KBM-7 (cell line): ENCODE measurements around the gene ADIPOR2.

ENCODE experiments used
- DNase-seq: peaks from one replicate; pipeline ENCODE4 v3.0.0-alpha.2; 2015
- in situ Hi-C: fragments of 300-500 bp; cut with MboI; formaldehyde crosslinking; loops from 2 replicates; pipeline ENCODE4 v1.14.3; 2020; ENCODE audit warnings: low sequenced_read_pairs, low pct_unique_long_range_greater_than_20kb, mixed read lengths

ADIPOR2 gene

DNA sequence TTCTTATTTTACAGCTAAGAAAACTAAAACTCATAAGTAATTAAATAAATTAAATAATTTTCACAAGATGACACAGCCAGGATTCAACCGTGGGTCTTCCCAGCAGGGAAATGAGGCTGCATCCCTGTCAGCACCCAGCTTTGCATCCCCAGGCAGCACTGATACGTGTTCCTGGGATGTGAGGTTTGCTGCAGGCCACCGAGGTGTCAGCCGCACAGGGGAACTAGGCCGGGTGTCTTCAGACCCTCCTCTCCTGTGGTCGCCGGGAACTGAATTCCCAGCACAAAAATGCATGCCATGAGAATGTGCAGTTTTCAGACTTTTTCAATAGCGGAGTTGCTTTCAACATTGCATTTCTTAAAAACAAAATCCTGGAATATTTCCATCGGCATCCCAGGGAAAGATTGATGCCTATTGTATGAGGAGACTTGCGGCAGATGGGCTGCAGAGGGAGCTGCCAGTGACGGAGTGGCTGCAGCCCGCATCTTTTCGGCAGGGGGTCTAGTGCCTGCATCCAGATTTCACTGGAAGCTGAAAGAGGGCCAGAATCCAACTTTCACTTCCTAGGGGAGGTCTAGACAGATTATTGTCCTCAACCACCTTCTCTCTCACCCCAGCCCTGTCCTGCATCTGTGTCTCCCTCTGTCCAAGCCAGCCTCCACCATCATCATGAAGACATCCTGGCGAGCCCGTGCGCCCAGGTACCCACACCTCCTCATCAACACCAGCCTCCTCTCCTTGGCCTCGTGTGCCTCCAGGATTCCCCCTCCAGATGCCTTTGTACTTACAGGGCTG, 142.1 kb downstream of the ADIPOR2 start:
- no peak for DNase-seq
- in situ Hi-C loops = no loop called here

- no peak for DNase-seq
- in situ Hi-C loops = no loop called here
These were observed 142.7 kb downstream of the ADIPOR2 start for GRCh38 chr12:1833596-1834028.

DNA sequence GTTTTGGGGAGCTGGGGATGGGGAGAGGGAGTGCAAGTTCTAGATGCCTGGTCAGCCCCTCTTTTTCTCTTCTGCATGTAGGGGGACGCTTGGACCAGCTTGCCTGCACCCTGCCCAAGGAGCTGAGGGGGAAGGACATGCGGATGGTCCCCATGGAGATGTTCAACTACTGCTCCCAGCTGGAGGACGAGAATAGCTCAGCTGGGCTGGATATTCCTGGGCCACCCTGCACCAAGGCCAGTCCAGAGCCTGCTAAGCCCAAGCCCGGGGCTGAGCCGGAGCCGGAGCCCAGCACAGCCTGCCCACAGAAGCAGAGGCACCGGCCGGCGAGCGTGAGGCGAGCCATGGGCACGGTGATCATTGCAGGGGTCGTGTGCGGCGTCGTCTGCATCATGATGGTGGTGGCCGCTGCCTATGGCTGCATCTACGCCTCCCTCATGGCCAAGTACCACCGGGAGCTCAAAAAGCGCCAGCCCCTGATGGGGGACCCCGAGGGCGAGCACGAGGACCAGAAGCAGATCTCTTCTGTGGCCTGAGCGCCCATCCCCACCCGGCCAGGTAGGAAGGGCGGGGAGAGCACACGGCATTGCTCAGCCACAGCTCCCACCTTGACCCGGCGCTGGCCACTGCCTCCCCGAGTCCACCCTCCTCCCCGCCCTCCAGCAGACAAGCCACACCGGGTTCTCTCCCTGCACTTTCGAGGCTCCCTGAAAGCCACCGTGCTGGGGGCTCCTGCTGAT, 143.5 kb downstream of the ADIPOR2 start:
- in situ Hi-C loops = no loop called here
- DNase-seq = no peak

- in situ Hi-C loops = no loop called here
- no peak for DNase-seq
These were observed 144.6 kb downstream of the ADIPOR2 start for GRCh38 chr12:1835211-1836131.

DNA sequence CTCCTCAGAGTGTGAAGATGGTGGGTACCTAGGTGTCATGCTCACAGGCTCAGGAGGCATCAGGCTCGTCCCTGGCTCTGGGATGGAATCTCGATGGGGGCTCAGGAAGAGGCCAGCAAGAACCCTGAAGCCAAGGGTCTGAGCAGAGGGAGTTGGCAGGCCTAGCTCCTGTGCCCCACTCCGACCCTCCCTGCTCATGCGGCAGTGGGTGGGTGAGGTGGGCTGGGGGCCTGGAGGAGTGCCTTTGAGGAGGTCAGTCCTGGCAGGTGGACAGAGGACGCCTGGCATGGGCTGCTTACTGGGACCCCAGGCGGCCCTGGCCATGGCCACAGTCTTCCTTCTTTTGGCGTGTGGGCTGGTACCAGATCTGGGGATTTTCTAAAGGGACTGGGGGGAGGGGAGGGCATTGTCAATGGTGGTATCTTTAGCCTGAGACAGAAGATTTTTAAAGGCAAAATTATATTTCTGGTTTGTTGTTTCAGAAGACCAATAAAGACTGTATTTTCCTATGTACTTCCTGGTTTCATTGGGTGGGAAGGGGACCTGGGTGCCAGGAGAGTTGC, 145.5 kb downstream of the ADIPOR2 start:
- DNase-seq = no peak
- in situ Hi-C loops = no loop called here

- no peak for DNase-seq
These were observed 146.1 kb downstream of the ADIPOR2 start for GRCh38 chr12:1836854-1837421.

DNA sequence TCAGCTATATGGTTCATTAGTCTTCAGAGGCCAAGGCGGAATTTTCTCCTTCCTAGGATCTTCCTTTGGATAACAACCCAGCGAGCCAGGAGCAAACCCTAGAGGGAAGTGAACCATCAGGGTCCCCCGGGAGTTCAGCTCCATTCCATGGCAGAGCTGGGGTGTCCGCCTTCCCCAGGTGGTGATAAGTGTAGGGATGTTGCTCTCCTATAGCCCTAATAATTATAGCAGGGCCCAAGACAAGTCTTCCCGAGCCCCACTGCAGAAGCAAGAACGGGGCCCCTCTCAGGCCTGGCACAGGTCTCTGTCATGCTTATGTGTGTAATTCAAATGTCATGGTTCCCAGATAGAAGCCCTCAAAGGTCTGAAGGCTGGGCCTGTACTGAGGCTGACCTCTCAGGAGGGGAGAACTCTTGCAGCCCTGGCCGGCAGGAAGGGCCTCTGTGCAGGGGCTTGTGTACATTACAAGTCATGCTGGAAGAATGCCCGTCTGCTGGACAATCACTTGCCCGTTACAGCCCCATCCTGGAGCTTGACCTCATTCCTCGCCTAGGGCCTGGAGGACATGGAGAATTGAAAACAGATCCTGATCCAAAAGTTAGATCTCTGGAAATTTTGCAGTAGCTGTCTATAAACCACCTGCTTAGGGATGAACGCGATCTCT, 146.8 kb downstream of the ADIPOR2 start:
- DNase-seq = no peak

More at GRCh38 chr12:1836854-1837421, 146.1 kb downstream of the ADIPOR2 start:
- in situ Hi-C loops = no loop called here

More for the DNA sequence above, 146.8 kb downstream of the ADIPOR2 start:
- in situ Hi-C loops = no loop called here
